Hematopoietic multipotent progenitor cell treated with erythropoietin and hydrocortisone succinate and interleukin-3 and kit ligand, for 6 days (in vitro differentiated cells): ENCODE results near the gene TREML4.
A peak's percentile ranks its signal among the peaks of the same experiment; 100 is the strongest.
"Not testable (repeated sequence)": the region's sequence is repeated elsewhere in the genome, so short reads cannot be mapped to it uniquely, and the experiment has no call there.

Source experiments
- DNase-seq: peaks from one replicate; pipeline ENCODE4 v3.0.0-alpha.2; 2015

TREML4 gene

GRCh38 chr6:41208439-41209106, 19.6 kb upstream of the TREML4 start:
- DNase-seq, result no peak

DNA sequence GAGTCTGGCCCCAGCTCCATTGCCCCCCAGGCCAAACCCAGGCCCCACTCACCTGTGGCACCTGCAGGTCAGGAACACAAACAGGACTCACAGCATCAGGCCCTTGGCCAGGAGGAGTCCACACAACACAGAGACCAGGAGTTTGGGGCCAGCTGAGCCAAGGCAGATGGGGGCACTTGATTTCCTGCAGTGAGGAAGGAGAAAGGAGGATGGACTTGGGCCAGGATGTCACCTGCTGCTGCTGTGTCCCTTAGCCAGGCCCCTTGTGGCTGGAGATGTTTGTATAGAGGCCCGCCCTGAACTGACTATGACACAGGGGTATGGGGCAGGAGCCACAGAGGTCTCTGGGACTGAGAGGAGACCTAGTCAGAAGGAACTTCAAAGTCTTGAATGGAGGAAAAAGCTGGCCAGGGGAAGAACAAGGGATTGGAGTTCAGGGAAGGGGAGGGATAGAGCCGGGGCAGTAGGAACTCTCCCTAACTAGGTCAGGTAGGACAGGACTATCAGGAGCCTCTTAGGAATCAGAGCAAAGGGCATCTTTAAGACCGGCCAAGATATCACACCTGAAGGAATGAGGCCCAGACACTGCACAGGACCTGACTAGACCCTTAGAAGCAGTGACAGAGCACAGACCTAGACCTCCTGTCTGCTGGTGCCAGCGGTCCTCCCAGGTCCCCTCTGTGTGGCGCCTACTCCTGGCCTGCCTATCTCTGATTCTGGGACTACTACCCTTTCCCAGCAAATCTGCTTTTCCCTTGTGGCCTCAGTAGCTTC, 18.4 kb upstream of the TREML4 start:
- no peak for DNase-seq

GRCh38 chr6:41214559-41215238, 13.4 kb upstream of the TREML4 start:
- no peak for DNase-seq

DNA sequence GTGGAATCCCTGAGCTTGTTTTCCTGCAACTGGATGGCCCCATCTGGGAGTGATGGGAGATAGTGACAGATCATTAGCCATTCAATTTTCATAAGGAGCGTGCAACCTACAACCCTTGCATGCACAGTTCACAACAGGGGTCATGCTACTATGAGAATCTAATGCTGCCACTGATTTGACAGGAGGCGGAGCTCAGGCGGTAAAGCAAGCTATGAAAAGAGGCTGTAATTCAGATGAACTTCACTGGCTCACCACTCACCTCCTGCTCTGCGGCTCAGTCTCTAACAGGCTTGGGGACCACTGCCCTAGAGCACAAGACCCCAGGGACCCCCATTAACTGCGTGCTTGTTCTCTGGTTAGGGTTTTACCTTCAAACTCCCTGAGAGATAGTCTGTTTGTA, 12.4 kb upstream of the TREML4 start:
- DNase-seq, result no peak

- DNase-seq, result no peak
Measured at GRCh38 chr6:41216616-41217015, 11.5 kb upstream of the TREML4 start.

DNA sequence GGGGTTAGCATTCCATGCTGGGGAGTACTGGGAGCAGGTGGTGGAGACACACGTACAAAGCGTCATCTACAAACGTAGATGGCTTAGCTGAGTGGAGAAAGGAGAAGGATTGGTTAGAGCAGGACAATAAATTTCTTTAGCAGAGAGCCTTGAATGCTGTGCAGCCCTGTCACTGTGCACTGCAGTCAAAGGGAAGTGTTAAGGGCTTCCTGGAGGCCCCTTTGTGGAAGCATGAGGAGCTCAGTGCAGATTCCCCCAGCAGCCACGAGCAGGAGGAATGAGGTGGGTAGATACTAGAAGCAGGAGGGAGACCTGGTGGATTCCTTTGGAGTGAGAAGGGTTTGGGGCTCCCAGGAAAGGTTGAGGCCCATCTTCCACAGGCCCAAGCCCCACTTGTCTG, 6.1 kb upstream of the TREML4 start:
- DNase-seq, result no peak

DNA sequence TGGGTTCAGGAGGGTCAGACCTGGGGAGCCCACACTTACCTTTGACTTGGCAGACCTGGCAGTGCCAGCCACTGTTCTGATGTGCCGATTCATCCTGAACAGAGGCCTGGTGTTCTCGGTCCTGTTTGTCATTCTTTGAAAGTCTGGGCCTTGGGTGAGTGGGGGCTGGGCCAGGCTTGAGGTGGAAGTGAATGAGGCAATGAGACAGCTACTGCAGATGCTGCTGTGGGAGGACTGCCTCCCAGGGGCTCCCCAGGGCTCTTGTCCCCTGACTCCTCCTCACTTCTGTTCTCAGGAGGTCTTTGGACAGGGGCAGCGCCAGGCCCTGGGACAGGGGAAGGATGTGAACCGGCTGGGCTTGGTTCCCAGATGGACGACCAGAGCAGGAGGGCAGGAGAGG, 5.6 kb upstream of the TREML4 start:
- DNase-seq, result peak; percentile 27

DNA sequence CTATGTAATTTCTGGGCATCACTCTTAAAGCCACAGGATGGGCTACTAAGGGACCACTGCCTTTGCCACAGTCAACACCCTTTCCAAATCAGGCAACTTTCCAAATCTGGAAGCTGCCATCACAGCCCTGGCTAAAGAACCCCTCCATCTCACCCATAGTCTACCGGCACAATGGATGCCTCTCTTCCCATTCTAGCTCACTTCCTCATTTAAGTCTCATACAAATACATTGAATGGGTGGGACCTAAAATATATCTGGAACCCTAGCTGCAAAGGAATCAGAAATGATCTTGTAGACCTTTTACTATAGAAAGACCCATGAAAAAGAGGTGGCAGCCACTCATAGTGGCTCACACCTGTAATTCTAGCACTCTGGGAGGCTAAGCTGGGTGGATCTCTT, 3.3 kb upstream of the TREML4 start:
- no peak for DNase-seq

DNA sequence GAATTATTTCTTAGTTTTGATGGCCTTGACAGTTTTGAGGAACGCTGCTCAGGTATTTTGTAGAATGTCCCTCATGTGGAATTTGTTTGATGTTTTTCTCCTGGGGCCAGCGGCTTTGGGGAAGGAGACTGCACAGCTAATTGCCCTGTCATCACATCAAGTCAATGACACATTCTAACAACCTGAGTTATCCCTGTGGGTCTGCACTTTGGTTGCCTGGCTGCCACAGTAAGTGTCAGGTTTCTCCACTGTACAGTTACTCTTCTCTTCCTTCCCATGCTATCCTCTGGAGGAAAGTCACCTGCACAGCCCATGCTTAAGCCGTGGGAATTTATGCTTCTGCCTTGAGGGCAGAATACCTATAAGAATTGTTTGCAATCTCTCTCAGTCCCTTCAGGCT, 1.4 kb upstream of the TREML4 start:
- no peak for DNase-seq

GRCh38 chr6:41228616-41229015, 467 bp downstream of the TREML4 start:
- DNase-seq, result peak; percentile 44

GRCh38 chr6:41229721-41230120, 1.6 kb downstream of the TREML4 start:
- no peak for DNase-seq

DNA sequence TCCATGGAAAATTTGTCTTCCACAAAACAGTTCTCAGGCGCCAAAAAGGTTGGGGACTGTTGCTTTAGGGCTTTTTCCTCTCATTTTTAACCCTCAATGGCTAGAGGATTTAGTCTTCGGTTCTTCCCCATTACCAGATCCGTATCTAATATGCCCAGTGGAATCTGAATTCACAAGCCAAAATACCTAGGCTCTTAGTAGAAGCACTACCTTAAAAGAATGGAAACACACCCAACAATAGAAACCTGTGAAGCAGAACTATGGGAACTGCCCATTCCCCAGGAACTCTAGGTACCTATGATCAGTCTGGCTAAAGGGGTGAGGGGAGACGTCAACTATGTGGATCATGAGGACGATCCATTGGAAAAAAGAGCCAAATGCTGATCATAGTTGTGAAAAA, 3.1 kb downstream of the TREML4 start:
- no peak for DNase-seq

GRCh38 chr6:41232667-41233066, 4.5 kb downstream of the TREML4 start:
- DNase-seq, result no peak

DNA sequence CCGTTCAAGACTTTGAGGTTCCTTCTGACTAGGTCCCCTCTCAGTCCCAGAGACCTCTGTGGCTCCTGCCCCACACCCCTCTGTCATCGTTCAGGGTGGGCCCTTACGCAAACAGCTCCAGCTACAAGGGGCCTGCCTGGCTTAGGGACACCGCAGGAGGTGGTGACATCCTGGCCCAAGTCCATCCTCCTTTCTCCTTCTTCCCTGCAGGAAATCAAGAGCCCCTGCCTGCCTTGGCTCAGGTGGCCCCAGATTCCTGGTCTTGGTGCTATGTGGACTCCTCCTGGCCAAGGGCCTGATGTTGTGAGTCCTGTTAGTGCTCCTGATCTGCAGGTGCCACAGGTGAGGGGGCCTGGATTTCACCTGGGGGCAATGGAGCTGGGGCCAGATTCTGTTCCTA, 8.1 kb downstream of the TREML4 start:
- DNase-seq, result no peak

DNA sequence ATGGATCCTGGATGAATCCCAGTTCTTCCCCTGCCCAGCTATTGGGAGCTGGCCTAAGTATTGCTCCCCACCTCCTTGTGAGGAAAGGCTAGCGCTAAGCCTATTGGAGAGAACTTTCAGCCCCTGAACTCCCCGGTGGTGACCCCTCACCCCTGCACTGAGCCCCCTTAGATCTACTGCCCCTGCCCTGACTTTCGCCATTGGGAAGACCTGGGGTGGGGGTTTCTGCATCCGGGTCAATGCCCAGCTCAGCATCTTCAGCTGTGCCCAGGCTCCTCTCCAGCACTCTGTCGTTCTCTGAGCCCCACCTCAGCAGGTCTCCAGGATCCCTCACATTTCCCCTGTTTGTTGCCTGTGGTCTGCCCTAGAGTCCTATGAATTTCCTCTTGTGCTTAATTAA, 9.0 kb downstream of the TREML4 start:
- no peak for DNase-seq

DNA sequence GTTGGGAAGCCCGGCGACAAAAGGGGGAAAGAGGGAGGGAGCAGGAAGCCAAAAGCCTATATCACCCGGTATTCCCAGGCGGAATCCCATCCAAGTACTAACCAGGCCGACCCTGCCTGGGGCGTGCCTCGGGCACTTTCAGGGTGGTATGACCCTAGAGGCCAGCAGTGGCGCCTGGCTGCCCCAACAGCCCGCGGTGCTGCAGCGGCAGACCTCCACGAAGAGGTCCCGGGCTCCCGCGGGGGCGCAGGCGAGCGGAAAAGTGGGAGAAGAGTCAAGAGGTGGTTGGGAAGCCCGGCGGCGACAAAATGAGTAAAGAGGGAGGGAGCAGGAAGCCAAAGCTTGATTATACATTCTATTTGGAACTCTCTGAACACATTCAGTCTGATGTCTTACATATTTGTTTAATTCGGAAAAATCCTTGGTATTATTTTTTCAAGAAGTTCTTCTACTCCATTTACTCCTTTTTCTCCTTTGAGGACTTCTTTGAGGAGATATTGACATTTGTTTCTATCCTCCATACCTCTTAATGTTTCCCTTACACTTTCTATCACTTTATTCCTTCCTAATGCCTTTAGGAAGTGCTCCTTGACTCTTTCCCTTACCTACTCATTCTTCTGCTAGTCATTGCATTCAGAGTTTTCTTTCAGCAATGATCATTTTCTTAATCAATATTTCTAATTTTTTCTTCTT, 11.5 kb downstream of the TREML4 start:
- no peak for DNase-seq

DNA sequence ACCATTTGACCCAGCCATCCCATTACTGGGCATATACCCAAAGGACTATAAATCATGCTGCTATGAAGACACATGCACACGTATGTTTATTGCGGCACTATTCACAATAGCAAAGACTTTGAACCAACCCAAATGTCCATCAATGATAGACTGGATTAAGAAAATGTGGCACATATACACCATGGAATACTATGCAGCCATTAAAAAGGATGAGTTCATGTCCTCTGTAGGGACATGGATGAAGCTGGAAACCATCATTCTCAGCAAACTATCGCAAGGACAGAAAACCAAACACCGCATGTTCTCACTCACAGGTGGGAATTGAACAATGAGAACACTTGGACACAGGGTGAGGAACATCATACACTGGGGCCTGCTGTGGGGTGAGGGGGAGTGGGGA, 18.4 kb downstream of the TREML4 start:
- not testable (repeated sequence) for DNase-seq

DNA sequence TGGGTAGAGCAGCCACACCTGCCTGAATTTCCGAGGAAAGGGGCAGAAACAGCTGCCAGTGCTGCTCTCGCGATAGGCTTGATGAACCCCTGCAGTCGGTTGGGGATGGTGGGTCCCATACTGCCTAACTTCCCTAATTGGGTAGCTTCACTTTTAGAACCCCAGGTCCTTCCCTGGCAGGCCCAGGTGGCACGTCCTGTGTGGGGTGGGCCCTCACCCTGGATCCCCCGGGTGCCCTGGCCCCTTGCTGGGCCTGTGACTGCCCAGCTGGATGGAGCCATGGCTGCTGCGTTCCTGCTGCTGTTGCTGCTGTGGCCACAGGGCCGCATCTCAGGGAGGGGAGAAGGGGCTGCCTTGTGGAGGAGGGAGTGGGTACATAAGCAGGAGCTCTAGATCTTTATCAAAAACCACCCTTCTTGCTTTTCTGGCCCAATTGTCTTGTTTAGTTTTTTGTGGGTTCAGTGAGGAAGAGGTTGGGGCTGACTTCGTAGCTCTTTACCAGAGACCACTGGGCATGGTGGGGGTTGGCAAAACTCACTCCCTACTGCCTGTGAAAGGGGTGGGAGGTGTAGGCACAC, 19.2 kb downstream of the TREML4 start:
- DNase-seq, result no peak

DNA sequence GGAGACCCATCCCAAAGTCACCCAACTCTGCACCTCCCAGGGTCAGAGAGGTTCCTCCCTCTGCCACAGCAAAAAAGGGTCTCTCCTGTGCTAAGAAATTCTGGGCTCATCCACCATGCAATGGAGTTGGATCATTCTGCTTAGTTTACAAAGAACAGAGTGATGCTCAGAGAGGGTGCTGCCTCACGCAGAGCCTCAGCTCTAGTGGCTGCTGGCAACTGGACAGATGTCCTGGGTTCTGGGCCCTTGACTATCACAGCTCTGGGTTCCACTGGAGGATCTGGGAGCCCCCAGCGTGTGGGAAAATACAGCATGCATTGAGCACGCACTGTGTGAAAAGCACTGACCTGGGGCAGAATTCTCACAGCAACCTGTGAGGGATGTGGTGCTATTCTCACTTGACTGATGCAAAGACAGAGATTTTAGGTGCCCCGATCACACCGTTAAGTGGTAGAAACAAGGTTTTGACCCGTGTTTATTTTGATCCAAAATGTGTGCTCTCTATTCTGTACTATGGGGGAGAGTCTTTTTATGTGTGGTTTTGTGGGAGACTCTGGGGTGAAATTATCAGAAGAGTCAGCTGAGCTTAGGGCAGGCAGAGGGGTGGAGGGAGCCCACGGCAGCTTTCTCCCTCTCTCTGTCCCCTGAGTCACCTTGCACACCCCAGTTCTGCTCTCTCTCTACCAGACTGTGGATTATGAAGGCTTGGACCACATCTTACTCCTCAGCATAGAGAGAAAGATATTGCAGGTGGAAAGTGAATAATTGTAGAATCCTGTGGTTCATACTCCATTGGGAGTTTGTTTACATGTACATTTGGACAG, 19.9 kb downstream of the TREML4 start:
- peak; percentile 36 for DNase-seq

GRCh38 chr6:41252401-41253169, 24.4 kb downstream of the TREML4 start:
- no peak for DNase-seq

DNA sequence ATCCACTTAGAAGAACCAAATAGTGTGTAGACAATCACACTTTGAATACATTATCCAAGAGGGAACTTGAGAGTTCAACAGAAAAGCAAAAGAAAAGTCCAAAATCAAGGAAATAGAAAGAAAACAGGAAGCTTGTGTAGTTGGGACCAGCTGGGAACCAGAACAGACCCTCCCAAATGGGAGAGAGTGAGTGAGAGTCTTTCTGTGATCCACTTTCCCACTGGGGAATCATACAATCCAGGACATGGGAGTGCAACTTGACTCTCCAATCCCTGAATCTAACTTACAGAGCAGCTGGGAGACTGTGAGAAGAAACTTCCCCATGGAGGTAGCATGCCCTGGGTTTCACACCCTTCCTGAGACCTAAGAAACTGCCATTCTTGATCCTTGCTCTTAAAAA, 27.0 kb downstream of the TREML4 start:
- no peak for DNase-seq
